Effector memory CD8-positive, alpha-beta T cell (primary cell): ENCODE measurements around the gene IFNLR1.

Experiments
- ATAC-seq: fragments of 150-1000 bp; cut with Tn5 transposase; replicated peaks from 2 replicates; pipeline ENCODE4 v1.10.0; 2021; ENCODE audit warnings: mild to moderate bottlenecking, moderate library complexity
- DNase-seq, 3 experiments: peaks; one replicate each; pipeline ENCODE4 v3.0.0; 2021
- H3K27ac Mint-ChIP-seq, 2 donors: one replicate each; pipeline ENCODE4 v1.8.0; 2022; ENCODE audit warnings: mild to moderate bottlenecking in 2 of 2, mixed read lengths in 2 of 2, moderate library complexity in 2 of 2
- H3K27me3 Mint-ChIP-seq, 2 donors: one replicate each; pipeline ENCODE4 v1.8.0; 2022; ENCODE audit warnings: mixed read lengths in 2 of 2
- H3K36me3 Mint-ChIP-seq: one replicate; pipeline ENCODE4 v1.8.0; 2022; ENCODE audit warnings: mild to moderate bottlenecking, moderate library complexity, mixed read lengths; ENCODE audit not compliant: insufficient read depth
- H3K4me1 Mint-ChIP-seq, 2 donors: one replicate each; pipeline ENCODE4 v1.8.0; 2022; ENCODE audit warnings: low read depth in 2 of 2, mixed read lengths in 2 of 2
- H3K4me3 Mint-ChIP-seq, 2 donors: one replicate each; pipeline ENCODE4 v1.8.0; 2022; ENCODE audit warnings: mild to moderate bottlenecking in 2 of 2, mixed read lengths in 2 of 2, moderate library complexity in 2 of 2
- H3K9me3 Mint-ChIP-seq, 2 donors: one replicate each; pipeline ENCODE4 v1.8.0; 2022; ENCODE audit warnings: mixed read lengths in 2 of 2

The IFNLR1 gene

GRCh38 chr1:24126672-24127023 is 60.4 kb downstream of the IFNLR1 start:
- Mint-ChIP-seq H3K4me3 (no peak overlapping the region), H3K27ac (no peak overlapping the region), H3K4me1 (no peaks in the 10 kb centered on the region), H3K36me3 (no peaks in the 10 kb centered on the region), H3K27me3 (peaks cover 7 to 11% of the 10 kb centered on the region in 2 donors), H3K9me3 (no peaks in the 10 kb centered on the region)
- no peak for DNase-seq
- no peak for ATAC-seq

GRCh38 chr1:24126018-24126671 is 60.9 kb downstream of the IFNLR1 start:
- H3K27ac Mint-ChIP-seq = no peak overlapping the region
- no peaks in the 10 kb centered on the region for H3K36me3 Mint-ChIP-seq
- DNase-seq (no peak), ATAC-seq (no peak)
- H3K9me3 Mint-ChIP-seq = no peaks in the 10 kb centered on the region
- peaks cover 12 to 16% of the 10 kb centered on the region in 2 donors for H3K27me3 Mint-ChIP-seq
- H3K4me1 Mint-ChIP-seq = no peaks in the 10 kb centered on the region
- no peak overlapping the region for H3K4me3 Mint-ChIP-seq

- Mint-ChIP-seq H3K4me1 (no peaks in the 10 kb centered on the region), H3K27me3 (peaks cover 19 to 23% of the 10 kb centered on the region in 2 donors), H3K36me3 (no peaks in the 10 kb centered on the region), H3K9me3 (no peaks in the 10 kb centered on the region), H3K4me3 (no peak overlapping the region), H3K27ac (no peak overlapping the region)
- ATAC-seq (no peak), DNase-seq (no peak)
Observed at GRCh38 chr1:24125456-24125855, 61.6 kb downstream of the IFNLR1 start.

DNA sequence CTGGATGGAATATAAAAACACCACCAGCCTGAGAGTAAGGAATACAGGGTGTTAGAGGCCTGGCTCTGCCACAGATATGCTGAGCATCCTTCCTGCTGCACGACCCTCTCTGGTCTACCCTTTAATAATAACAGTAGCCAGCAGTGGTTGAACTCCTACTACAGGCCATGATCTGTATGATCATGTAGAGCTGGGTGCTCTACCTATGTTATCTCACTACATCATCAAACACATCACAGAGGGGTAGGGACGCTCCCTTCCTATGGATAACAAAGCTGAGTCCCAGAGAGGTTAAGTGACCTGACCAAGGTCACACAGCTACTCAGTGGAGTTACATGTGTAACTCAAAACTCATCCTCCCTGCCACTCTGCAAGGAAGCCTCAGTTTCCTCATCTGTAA is 62.1 kb downstream of the IFNLR1 start:
- H3K4me1 Mint-ChIP-seq = no peaks in the 10 kb centered on the region
- no peak for DNase-seq
- no peaks in the 10 kb centered on the region for H3K36me3 Mint-ChIP-seq
- H3K27me3 Mint-ChIP-seq = peaks cover 23 to 28% of the 10 kb centered on the region in 2 donors
- no peak overlapping the region for H3K4me3 Mint-ChIP-seq
- no peak for ATAC-seq
- H3K9me3 Mint-ChIP-seq = no peaks in the 10 kb centered on the region
- H3K27ac Mint-ChIP-seq = no peak overlapping the region

- no peak for ATAC-seq
- H3K4me1 Mint-ChIP-seq = no peaks in the 10 kb centered on the region
- H3K9me3 Mint-ChIP-seq = no peaks in the 10 kb centered on the region
- H3K36me3 Mint-ChIP-seq = no peaks in the 10 kb centered on the region
- no peak overlapping the region for H3K27ac Mint-ChIP-seq
- no peak for DNase-seq
- no peak overlapping the region for H3K4me3 Mint-ChIP-seq
- H3K27me3 Mint-ChIP-seq = peaks cover 25 to 40% of the 10 kb centered on the region in 2 donors
Observed at GRCh38 chr1:24123611-24124010, 63.5 kb downstream of the IFNLR1 start.

GRCh38 chr1:24122776-24123175 is 64.3 kb downstream of the IFNLR1 start:
- Mint-ChIP-seq H3K9me3 (no peaks in the 10 kb centered on the region), H3K36me3 (no peaks in the 10 kb centered on the region), H3K4me3 (no peak overlapping the region), H3K27ac (no peak overlapping the region), H3K27me3 (peaks cover 33 to 49% of the 10 kb centered on the region in 2 donors), H3K4me1 (peaks cover 0 to under 1% of the 10 kb centered on the region in 2 donors)
- DNase-seq = no peak
- ATAC-seq = no peak

DNA sequence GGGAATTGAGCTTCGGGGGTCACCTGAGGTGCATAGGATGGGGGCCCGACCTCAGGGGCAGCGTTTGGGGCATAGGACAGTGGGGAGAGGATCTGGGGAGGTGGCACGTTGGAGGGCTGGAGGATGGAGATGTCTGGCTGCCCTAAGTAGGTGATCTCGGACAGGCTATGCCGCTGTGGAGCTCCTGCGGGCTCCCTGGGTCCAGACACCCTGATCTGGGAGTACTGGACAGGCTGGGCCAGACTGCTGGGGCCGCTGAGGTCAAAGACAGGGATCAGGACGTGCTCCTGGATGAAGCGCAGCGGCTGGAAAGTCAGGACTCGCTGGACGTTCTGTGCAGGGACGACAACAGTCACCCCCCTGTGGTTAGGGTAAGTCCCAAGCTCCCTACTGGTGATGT is 65.7 kb downstream of the IFNLR1 start:
- no peaks in the 10 kb centered on the region for H3K36me3 Mint-ChIP-seq
- no peak for ATAC-seq
- no peak overlapping the region for H3K4me3 Mint-ChIP-seq
- peaks cover 45 to 62% of the 10 kb centered on the region in 2 donors for H3K27me3 Mint-ChIP-seq
- peak overlapping the region in 1 of 2 donors; percentile 23 for H3K27ac Mint-ChIP-seq
- DNase-seq = no peak
- H3K4me1 Mint-ChIP-seq = peaks cover 0 to 2% of the 10 kb centered on the region in 2 donors
- H3K9me3 Mint-ChIP-seq = no peaks in the 10 kb centered on the region

GRCh38 chr1:24120965-24121364 is 66.1 kb downstream of the IFNLR1 start:
- Mint-ChIP-seq H3K4me3 (no peak overlapping the region), H3K9me3 (no peaks in the 10 kb centered on the region), H3K27me3 (peaks cover 50 to 67% of the 10 kb centered on the region in 2 donors), H3K27ac (peak overlapping the region in 1 of 2 donors; percentile 23), H3K4me1 (peaks cover 0 to 2% of the 10 kb centered on the region in 2 donors), H3K36me3 (no peaks in the 10 kb centered on the region)
- no peak for DNase-seq
- ATAC-seq = no peak

- Mint-ChIP-seq H3K9me3 (no peaks in the 10 kb centered on the region), H3K4me1 (peaks cover 0 to 2% of the 10 kb centered on the region in 2 donors), H3K27ac (no peak overlapping the region), H3K36me3 (no peaks in the 10 kb centered on the region), H3K27me3 (peaks cover 55 to 75% of the 10 kb centered on the region in 2 donors), H3K4me3 (no peak overlapping the region)
- no peak for DNase-seq
- no peak for ATAC-seq
Observed at GRCh38 chr1:24119859-24120756, 67.0 kb downstream of the IFNLR1 start.

GRCh38 chr1:24119489-24119858 is 67.6 kb downstream of the IFNLR1 start:
- Mint-ChIP-seq H3K9me3 (no peaks in the 10 kb centered on the region), H3K27me3 (peaks cover 55 to 82% of the 10 kb centered on the region in 2 donors), H3K36me3 (no peaks in the 10 kb centered on the region), H3K4me1 (peaks cover 0 to 2% of the 10 kb centered on the region in 2 donors), H3K4me3 (no peak overlapping the region), H3K27ac (no peak overlapping the region)
- DNase-seq (no peak), ATAC-seq (no peak)

GRCh38 chr1:24118410-24119242 is 68.5 kb downstream of the IFNLR1 start:
- no peaks in the 10 kb centered on the region for H3K36me3 Mint-ChIP-seq
- H3K9me3 Mint-ChIP-seq = no peaks in the 10 kb centered on the region
- ATAC-seq (no peak), DNase-seq (no peak)
- peaks cover 62 to 83% of the 10 kb centered on the region in 2 donors for H3K27me3 Mint-ChIP-seq
- H3K27ac Mint-ChIP-seq = no peak overlapping the region
- no peak overlapping the region for H3K4me3 Mint-ChIP-seq
- peaks cover 0 to 2% of the 10 kb centered on the region in 2 donors for H3K4me1 Mint-ChIP-seq

- no peaks in the 10 kb centered on the region for H3K9me3 Mint-ChIP-seq
- ATAC-seq = no peak
- H3K4me1 Mint-ChIP-seq = peaks cover 6% of the 10 kb centered on the region in 2 donors
- H3K27ac Mint-ChIP-seq = no peak overlapping the region
- H3K27me3 Mint-ChIP-seq = peaks cover 69 to 90% of the 10 kb centered on the region in 2 donors
- H3K36me3 Mint-ChIP-seq = no peaks in the 10 kb centered on the region
- H3K4me3 Mint-ChIP-seq = no peak overlapping the region
- DNase-seq = no peak
Observed at GRCh38 chr1:24117722-24118409, 69.2 kb downstream of the IFNLR1 start.

DNA sequence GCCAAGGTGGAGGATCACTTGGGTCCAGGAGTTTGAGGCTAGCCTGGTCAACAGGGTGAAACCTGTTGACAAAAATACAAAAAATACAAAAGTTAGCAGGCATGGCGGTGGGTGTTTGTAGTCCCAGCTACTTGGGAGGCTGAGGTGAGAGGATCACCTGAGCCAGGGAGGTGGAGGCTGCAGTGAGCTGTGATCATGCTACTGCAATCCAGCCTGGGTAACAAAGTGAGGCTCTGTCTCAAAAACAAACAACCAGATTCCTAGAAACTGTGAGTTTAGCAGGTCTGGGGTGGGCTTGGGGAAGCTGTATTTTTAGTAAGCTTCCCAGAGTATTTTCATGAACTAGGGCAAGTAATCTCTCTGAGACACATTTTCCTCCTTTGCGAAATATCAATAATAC is 70.0 kb downstream of the IFNLR1 start:
- ATAC-seq (no peak), DNase-seq (no peak)
- Mint-ChIP-seq H3K27ac (no peak overlapping the region), H3K36me3 (no peaks in the 10 kb centered on the region), H3K4me3 (no peak overlapping the region), H3K4me1 (peaks cover 12% of the 10 kb centered on the region in 2 donors), H3K9me3 (no peaks in the 10 kb centered on the region), H3K27me3 (peaks cover 68 to 97% of the 10 kb centered on the region in 2 donors)
